Fibroblast of lung (primary cell): ENCODE data around the gene BRD2.

Experiments used
- EZH2 ChIP-seq: IDR thresholded peaks from 2 replicates; pipeline ENCODE4 v1.5.1; 2012; ENCODE audit warnings: low read length, control low read depth, mild to moderate bottlenecking; ENCODE audit errors: missing control alignments
- TF ChIP-seq, protein P1 (sequence below), 2 donors: IDR thresholded peaks in 1 of 2; conservative IDR thresholded peaks in 1 of 2; 1 replicate in 1 of 2; 2 replicates in 1 of 2; pipeline ENCODE4 v1.5.1; 2011 to 2012; ENCODE audit warnings: low read length in 2 of 2, control low read depth in 1 of 2, inconsistent platforms in 1 of 2, low read depth in 1 of 2, mild to moderate bottlenecking in 1 of 2

DNA sequence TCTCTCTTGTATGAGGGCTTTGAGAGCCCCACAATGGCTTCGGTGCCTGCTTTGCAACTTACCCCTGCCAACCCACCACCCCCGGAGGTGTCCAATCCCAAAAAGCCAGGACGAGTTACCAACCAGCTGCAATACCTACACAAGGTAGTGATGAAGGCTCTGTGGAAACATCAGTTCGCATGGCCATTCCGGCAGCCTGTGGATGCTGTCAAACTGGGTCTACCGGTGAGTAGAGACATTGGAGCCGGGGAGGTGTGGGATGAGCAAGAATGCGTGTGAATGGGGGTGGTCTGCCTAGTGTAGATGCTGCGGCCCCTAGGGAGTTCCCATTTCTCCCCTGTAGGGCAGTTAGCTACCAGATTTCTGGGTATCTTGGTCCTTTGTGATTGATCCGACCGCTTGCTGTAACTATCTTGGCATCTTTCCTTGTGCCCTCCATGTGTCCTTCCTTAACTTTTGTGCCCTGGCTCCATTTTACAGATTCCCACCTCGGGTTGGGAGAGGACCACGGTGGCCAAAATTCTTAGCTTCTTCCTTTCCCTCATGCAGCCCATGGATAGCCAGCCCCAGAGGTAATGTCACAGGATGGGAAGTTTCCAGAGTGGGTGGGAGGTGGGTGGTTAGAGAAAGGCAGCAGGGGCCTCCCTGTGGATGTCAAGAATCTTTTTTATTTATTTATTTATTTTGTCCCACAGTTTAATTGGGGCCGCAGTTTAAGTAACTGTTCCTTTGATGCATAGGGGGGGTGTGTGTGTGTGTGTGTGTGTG, 6.3 kb downstream of the BRD2 start:
- TF ChIP-seq, protein P1, sequence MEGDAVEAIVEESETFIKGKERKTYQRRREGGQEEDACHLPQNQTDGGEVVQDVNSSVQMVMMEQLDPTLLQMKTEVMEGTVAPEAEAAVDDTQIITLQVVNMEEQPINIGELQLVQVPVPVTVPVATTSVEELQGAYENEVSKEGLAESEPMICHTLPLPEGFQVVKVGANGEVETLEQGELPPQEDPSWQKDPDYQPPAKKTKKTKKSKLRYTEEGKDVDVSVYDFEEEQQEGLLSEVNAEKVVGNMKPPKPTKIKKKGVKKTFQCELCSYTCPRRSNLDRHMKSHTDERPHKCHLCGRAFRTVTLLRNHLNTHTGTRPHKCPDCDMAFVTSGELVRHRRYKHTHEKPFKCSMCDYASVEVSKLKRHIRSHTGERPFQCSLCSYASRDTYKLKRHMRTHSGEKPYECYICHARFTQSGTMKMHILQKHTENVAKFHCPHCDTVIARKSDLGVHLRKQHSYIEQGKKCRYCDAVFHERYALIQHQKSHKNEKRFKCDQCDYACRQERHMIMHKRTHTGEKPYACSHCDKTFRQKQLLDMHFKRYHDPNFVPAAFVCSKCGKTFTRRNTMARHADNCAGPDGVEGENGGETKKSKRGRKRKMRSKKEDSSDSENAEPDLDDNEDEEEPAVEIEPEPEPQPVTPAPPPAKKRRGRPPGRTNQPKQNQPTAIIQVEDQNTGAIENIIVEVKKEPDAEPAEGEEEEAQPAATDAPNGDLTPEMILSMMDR (conservative IDR thresholded peaks at IDR 0.05 in 1 of 2, IDR thresholded peaks at IDR 0.05 in 1 of 2; ENCODE audit: low read depth in 1 of 2, low read length in 2 of 2) = no peak
- TF ChIP-seq EZH2 = no peak
